Effector CD4-positive, alpha-beta T cell (primary cell): ENCODE data around the gene DLGAP4.

Experiments
- DNase-seq: peaks from one replicate; pipeline ENCODE4 v3.0.0-alpha.2; 2020

DLGAP4 gene

DNA sequence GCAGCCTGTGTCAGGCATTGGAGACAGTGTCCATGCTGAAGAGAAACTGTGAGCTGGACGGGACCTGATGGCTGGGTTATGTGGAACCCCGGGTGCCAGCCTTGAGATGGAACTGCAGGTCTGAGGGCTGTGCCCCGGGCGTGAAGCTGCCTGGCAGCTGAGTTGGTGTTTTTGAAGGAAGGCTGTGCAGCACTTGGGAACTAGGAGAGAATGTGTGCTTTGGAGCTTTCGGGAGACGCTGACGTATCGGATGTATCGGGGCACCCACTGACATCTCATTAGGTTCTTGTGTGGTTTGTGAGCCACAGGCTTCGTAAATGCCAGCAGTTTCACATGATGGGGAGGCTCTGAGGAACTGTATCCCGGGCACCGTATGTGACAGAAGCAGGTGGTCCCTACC lies 2.2 kb downstream of the DLGAP4 start:
- DNase-seq = no peak

DNA sequence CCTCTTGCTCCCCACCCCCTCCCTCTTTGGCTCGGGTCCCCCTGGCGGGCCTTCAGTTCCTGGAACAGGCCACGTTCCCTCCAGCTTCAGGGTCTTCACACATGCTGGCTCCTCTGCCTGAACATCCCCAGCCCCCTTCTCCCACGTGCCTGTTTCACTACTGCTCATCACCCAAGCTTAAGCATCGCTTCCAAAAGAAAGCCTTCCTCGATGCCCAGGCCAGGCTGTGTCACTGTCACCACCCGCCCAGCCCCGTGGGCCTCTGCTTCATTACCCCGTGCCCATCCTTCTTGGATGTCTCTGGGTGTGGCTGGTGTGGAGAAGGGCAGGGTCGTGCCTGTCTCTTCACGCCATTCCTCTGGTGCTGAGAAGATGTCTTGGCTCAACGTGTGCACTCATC lies 2.8 kb downstream of the DLGAP4 start:
- no peak for DNase-seq

DNA sequence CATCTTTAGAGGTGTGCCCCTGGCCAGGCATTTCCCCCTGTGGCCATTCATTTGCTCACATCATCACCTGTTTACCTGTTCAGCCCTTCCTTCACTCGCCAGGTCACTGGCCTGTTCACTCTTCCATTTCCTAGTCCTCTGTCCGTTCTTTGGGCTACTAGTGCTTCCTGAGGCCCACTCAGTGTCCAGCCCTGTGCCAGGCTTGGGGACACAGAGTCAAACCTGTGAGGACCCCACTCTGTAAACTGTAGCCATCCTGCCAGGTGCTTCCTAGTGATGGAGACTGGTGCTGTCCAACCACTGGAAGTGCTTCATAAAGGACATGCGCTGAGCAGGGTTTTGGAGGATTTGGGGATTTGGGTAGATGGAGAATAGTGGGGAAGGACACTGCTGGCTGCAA lies 3.5 kb downstream of the DLGAP4 start:
- DNase-seq = no peak

DNA sequence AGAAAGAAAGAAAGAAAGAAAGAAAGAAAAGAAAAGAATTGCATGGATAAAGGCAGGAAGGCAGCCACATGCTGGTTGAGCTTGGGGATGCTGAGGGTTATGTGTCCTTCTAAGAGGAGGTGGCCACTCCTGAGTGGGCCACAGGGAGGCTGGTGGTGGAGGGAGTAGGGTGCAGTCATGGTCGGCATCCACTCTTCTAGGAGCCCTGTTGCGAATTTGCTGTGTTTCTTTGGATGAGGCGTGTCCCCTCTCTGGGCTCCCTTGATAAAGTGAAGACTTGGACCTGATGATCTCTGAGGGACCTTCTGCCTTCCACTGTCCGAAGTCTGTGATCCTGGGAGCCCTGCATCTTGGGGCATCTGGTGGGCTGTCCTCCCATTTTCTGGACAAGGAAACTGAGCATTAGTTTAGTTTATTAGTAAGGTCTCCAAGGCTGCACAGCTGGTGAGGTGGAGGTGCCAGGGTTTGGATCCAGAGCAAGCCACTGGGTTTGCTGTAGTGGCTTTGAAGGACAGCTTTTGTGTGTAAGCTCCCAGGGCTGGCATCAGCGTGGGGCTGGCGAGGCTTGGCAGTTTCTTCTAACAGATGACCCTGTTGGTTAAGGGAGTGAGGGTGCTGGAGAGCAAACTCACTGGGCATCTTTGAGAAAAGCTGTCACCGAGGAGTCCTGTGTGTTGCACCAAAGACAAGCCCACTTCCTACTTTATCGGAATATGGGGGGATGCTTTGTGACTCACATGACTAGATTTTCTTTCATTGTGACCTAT lies 4.3 kb downstream of the DLGAP4 start:
- DNase-seq = no peak

DNA sequence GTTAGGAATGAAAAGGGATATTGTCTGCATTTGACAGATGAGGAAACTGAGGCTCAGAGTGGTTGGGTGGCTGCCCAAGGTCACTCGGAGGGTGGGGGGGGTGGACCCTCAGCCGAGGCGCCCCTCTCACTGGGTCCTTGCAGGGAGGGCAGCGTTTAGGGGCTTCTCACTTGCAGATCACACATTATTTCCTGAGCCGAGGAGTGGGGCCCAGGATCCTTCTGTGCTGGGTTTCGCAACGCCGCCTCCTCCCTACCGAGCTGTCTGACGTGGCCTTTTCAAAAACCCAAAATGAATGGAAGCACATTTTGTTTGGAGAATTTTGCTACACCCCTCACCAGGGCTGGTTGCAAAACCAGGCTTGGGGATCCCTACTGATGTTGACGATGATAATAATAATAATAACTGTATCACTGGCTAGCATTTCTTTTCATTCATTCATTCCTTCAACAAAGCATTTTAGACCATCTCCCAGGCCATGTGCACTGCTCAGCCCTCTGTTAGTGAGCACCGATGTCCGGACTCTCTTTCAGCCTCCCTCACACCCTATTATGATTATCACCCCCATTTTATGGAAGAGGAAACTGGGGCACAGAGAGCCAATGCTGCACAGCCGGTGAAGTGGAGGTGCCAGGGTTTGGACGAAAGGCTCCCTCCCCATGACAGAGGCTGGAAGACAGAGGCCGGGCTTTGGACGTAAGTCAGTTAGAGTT lies 5.2 kb downstream of the DLGAP4 start:
- no peak for DNase-seq

DNA sequence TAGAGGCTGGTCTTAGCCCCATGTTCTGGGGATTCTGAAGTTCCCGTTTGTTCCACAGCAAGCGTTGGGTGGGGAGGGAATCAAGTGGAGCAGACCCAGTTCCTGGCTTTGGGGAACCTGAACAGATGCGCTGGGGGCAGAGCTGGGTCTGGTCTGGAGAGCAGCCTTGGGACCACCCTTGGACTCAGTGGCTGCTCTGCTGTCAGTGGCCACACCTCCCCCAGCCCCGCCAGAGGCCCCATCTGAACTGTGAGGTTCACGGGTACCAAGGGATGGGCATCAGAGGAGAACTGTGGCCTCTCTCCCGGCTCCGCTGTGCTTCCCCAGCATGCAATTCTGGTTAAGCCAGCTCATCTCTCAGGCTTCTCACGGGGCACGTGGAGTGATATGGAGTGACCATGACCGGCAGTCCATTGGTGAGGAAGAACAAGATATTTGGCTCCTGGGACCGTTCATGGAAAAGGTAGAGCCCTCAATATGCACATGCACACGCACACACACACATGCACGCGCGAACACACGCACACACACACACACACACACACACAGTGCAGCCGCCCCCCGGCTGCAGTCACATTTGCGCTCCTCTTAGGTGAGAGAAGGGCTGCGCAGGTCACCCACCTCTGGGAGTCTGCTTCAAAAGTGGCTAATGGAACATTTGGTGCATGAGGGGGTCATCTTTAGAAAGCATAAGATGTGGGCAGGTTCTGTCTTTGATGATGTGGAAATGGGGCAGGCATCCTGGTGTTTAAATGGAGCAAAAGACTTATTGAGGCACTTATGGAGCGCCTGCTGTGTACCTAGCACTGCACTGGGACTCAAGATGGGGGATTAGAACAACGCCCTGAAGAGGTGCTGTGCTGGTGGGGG lies 6.0 kb downstream of the DLGAP4 start:
- DNase-seq = no peak

DNA sequence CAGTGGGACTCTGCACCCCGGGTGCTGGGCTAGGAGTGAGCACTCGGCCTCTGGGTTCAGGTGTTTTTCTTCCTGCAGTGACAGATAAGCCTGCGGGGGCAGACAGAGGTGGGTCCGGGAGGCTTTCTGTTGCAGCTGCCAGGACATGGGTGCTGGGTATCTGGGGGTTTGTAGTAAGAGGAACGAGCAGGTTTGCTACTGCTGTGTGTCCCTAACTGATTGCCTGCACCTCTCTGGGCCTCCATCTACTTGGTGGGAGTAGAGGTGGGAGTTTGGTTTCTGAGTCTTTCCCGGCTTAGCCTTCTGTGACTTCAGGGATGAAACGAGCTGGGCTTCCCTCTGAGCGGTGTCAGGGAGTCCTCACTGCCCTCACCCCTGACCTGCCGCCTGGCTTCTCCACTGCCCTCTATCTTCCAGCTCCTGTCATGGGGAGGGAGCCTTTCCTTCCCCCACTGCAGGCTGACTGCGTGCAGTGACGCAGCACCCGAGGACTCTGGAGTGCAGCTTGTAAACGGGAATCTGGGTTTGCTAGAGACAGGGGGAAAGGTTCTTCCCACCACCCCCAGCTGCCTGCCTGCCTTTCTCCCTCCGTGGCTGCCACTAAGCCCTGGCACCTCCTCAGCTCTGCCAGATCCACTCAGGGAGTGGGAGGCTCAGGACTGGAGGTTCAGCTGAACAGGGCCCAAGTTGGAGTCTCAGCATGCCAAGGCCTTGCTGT lies 6.7 kb downstream of the DLGAP4 start:
- no peak for DNase-seq

DNA sequence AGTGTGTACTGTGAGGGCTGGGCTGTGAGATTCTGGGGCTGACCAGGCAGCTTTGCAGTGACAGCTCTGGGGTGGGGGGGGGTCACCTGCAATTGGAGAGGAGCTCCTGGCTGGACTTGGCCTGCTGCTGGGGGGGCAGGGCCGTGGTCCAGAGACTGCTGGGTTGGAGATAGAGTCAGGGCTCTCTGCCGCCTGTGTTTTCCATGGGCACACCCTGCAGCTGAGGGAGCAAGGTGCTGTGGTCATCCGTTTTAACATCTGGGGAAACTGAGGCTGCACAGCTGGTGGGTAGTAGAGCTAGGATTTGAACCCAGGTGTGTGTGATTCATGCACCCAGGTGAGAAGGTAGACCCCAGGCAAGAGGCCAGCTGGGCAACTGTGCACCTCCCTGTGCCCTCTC lies 7.3 kb downstream of the DLGAP4 start:
- DNase-seq = no peak

DNA sequence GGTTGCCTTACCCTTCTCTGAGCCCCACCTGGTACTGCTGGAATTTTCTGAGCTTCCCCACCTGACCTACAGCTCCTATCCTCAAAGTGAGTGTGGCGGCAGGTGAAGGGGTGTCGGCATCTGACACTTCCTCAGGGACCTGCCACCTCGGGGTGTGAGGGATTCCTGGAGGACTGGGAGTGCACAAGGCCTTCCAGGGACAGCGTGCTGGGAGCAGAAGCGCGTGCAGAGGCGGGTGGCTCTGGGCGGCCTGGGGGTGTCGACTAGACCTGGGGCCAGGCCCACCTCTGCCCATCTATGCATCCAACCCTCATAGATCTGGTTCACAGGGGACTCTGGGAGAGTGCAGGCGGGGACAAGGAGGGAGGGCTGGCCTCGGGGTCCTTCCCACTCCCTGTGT lies 7.8 kb downstream of the DLGAP4 start:
- DNase-seq = no peak

DNA sequence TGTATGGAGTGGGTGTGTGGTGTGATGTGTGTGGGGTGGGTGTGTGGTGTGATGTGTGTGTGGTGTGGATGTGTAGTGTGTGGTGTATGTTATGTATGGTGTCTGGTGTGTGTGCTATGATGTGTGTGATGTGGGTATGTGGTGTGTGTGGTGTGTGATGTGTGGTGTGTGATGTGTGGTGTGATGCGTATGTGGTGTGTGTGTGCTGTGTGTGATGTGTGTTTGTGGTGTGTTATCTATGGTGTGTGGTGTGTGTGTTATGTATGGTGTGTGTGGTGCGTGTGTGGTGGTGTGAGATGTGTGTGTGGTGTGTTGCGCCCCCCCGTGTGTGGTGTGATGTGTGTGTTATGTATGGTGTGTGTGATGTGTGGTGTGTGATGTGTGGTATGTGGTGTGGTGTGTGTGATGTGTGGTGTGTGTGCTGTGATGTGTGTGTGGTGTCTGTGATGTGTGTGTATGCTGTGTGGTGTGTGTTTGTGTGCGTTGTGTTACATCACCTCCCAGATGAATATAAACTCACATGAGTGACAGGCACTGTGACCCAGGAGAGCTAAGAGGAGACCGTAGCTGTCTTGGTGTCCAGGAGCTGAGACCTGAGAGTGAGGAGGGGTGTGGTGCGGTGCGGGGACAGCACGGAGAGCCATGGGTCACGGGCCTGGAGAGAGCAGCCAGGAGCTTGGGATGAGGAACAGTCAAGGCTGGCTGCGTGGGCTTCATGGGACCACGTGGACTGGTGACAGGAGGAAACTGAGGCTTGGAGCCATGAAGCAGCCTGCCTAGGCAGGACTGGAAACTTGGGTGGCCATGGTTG lies 8.8 kb downstream of the DLGAP4 start:
- DNase-seq = no peak

DNA sequence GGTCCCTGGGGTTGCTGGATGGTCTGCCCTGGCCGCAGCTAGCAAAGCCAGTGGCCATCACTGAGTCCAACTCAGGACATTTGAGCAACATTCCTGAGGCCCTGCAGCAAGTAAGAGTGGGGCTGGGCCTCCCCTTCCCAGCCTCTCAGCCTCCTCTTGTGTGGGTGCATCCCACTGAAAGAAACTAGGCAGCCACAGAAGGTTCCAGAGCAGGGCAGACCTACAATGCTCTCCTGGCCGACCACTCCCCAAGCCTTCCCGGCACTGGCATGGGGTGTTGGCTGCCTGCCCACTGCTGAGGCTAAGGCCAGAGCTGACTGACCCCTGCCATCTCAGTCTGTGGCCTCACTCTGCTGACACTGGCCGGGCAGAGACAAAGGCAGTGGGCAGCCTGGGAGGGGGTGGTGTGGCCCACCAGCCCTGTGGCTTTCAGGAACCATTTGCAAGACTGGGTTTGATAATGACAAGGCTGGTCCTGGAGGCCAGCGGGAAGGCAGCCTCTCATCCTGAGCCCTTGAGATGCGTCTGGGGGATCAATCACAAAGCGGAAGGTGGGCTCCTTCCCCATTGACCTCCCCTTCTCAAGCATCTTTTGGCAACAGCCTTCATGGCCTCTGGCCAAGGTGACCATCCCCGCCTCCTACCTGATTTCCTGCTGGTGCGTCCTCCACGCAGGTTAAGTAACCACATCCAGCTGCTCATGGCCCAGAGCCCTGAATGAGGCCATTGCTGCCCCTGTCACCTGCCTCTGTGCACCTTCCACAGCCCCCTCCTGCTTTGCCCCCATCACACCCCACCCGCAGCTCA lies 9.6 kb downstream of the DLGAP4 start:
- DNase-seq = no peak

DNA sequence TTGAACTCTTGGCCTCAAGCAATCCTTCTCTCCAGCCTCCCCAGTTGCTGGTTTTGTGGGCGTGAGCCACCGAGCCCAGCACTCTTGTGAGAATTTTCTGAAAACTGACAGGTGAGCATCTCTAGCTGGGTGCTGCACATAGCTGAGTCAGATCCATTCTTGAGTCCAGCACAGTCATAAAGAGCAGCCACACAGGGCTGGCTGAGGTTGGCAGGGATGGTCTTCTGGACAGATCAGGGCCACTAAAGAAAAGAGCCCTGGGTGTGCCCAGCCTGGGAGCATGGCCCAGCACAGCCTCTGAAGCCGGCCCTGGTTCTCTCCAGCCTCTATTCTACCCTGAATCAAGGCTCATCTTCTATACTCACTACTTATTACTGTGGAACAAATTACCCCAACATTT lies 11.5 kb downstream of the DLGAP4 start:
- DNase-seq = no peak

DNA sequence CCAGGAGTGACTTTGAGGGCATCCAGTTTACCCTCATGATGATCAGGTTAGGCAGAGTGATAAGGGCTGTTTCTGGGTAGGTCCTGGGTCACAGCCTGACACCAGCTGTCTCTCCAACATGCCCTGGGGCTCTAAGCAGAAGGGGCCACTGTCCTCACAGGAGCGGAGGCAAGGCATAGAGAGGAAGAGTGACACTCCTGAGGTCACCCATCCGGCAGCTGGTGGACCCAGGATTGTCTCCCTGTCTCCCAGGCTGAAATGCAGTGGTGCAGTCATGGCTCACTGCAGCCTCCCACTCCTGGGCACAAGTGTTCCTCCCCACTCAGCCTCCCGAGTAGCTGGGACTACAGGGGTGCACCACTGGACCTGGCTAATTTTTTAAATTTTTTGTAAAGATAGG lies 12.0 kb downstream of the DLGAP4 start:
- no peak for DNase-seq

DNA sequence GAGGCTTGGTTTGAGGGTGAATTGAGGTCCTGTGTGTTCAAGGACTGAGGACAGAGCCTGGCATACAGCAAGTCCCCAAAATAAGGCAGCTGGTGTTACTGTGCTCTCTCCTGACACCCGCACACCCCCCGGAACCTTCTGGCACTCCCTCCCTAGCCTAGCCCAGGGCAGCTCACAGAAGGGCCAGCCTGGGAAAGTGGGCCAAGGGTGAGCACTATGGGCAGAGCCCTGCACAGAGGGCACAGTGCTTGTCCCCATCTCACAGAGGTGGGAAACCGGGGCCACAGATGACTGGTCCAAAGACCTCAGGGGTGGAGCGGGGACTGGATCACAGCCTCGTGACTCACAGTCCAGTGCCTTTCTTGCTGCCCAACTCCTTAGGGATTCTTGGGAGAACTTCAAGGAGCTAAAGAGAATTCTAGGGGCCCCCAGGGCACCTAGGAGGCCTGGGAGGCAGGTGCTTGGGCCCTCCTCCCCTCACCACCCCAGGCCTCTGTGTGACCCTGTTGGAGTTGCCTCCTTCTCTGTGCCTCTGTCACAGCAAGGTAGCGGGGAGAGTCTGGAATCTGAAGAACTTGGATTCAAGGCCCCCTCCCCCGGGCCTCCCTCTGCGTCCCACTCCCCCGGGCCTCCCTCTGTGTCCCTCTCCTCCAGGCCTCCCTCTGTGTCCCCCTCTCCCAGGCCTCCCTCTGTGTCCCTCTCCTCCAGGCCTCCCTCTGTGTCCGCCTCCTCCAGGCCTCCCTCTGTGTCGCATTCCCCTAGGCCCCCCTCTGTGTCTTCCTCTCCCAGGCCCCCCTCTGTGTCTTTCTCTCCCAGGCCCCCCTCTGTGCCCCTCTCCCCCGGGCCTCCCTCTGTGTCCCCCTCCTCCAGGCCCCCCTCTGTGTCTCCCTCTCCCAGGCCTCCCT lies 13.5 kb downstream of the DLGAP4 start:
- no peak for DNase-seq

DNA sequence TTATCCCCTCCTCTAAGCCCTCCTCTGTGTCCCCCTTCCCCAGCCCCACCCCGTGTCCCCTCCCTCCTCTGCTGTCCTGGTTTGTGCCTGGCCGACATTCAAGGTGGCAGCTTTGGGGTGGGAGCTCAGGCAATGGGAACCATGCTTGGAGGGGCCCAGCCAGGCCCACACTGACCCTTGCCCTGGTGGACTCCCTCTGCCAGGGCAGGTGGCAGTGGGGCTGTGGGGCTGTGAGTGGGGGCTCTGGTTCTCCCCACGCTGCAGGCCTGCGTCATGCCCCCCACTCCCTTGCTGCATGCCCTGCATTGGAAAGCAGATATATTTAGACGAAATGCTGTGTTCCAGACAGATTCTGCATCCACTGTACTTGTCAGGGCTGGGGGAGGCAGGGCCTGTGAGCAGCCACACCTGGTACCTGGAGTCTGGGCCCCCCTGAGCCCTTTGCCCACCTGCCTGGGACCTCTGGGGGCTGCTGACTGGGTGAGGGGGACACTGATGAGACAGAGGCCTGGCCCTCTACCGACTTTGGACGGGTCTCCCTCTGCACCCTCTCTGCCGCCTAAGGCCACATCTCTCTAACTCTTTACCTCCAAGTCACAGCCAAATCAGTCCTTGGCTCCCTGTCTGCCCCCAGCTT lies 14.2 kb downstream of the DLGAP4 start:
- DNase-seq = no peak

DNA sequence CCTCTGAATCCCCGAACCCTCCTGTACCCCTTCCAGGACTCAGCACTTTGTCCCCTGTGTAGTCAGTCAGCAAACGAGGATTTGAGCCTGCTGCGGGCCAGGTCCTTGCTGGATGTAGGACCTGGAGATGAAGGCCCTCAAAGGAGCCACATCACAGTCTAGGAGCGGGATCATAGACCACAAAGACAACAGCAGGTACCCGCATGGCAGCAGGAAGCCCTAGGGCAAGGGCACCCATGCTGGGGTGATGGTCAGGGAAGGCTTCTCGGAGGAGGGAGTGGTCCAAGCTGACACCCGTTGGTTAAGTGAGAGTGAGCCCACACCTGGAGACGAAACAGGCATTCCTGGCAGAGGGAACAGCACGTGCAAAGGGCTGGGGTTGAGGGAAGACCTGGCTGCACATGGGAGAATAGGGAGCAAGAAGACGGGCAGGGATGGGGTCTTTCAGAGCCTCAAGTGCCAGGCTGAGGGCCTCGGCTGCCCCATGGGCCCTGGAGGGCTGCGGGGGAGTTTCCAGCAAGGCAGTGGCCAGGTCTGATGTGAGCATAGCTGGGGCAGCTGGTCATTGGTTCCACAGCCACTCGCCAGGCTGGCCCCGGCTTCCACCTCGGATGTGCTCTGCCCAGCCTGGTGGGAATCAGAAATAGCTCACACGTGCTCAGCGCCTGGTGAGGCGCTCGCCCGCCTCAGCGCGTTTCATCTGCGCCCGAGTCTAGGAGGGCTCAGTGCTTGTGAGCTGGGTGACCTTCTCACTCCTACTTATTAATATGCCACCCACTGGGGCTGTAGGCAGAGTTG lies 15.0 kb downstream of the DLGAP4 start:
- DNase-seq = no peak

DNA sequence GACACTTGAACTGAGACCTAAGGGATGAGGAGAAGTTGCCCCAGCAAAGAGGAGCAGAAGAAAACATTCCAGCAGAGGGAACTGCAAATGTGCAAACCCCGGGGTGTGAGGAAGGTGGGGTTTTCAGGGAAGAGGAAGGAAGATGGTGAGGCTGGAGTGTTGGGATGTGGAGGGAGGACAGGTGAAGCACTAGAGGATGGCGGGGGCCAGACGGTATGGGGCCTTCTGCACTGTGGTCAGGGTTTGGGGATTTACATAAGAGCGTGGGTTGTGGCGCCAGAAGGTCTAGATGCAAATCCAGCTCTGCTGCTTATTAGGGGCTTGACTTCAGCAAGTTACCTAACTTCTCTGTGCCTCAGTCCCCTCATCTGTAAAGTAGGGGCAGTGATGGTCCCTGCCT lies 16.0 kb downstream of the DLGAP4 start:
- no peak for DNase-seq

DNA sequence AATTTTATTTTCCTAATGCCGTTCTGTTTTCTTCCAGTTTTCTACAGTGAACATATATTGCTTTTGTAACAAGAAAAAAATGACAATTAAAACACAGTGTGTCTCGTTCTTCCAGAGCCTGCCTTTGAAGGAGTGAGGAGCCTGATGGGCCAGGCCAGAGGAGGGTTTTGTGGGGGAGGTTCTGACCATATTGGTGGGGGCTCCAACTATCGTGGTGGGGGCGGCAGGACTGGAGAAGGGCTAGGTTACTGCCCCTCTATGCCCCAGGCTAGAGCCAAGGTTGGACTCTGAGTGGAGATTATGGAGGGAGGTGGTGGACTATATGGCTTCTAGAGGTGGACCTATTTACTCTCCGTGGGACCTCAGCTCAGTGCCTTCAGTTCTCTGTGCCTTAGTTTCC lies 24.0 kb downstream of the DLGAP4 start:
- no peak for DNase-seq

DNA sequence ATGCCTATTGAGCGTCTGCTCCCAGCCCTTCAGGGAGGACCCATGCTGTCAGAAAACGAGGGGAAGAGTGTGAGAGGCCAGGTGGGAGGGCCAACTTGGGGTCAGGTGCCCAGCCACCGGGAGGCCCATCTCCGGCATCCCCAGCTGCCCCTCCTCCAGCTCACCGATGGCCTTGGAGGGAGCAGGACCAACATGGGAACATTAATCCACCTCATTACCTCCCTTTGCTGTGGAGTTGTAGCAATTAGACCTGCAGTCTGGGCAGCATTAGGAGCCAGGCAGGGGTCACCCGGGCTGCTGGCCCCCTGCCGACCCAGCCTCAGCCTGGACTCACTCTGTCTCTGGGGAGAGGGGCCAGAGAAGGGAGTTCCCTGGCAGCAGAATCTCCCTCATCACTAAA lies 25.1 kb downstream of the DLGAP4 start:
- DNase-seq = no peak
